Testis (tissue), 3 donors: ENCODE measurements around the gene VCAM1. TPM values are rescaled to one million over a fixed set of nuclear protein-coding genes. Genes with fewer than 3 reads are reported as not detected.

ENCODE experiments used
- DNase-seq: peaks from one replicate; pipeline ENCODE4 v3.0.0-alpha.2; 2019
- H3K27ac ChIP-seq, 2 donors: fragments of 200-600 bp; sonication (generic); one replicate each; pipeline ENCODE4 v1.5.1; 2019
- H3K27me3 ChIP-seq: fragments of 200-600 bp; sonication (generic); one replicate; pipeline ENCODE4 v1.5.1; 2019
- H3K36me3 ChIP-seq: fragments of 200-600 bp; sonication (generic); one replicate; pipeline ENCODE4 v1.5.1; 2017; ENCODE audit warnings: low read depth; ENCODE audit errors: missing control alignments
- H3K4me1 ChIP-seq: fragments of 200-600 bp; sonication (generic); one replicate; pipeline ENCODE4 v1.5.1; 2019
- H3K4me3 ChIP-seq, 2 donors: fragments of 200-600 bp; sonication (generic); one replicate each; pipeline ENCODE4 v1.5.1; 2017 to 2019
- H3K9me3 ChIP-seq: fragments of 200-600 bp; sonication (generic); one replicate; pipeline ENCODE4 v1.5.1; 2017
- POLR2A ChIP-seq: fragments of 450-650 bp; IDR thresholded peaks from one replicate; pipeline ENCODE4 v1.6.1; 2017; ENCODE audit warnings: antibody characterized with exemption, mild to moderate bottlenecking, moderate library complexity
- WGBS, 2 donors: methylation state at CpG; one replicate each; pipeline ENCODE4 v1.1.5; 2018; 5-methylcytosine and 5-hydroxymethylcytosine counted together
- intact Hi-C: fragments of 100-400 bp; cut with DNase I; formaldehyde crosslinking; loops from one replicate; pipeline ENCODE4 v1.15.1; 2023; ENCODE audit warnings: low total_unique reads
- polyA plus RNA-seq: library from polyadenylated mRNA; stranded (reverse); fragments of 350-450 nt; fragmentation: Illumina TruSeq; extraction: RNeasy Lipid Tissue Mini Kit (QIAGEN cat#74804); gene quantifications from one replicate; pipeline ENCODE4 v1.2.3, GENCODE V29; 2014; ENCODE audit warnings: low read depth, low replicate concordance; ENCODE audit not compliant: insufficient read depth
- total RNA-seq, 2 donors: library from RNA; depleted of rRNA; stranded (reverse); fragments of >200 nt; gene quantifications; one replicate each; pipeline ENCODE4 v1.2.3, GENCODE V29; 2016
- TF ChIP-seq, protein P1 (sequence below), 3 experiments: fragments of 450-650 bp in 2 of 3; fragments of 200-600 bp in 1 of 3; sonication (generic) in 1 of 3; IDR thresholded peaks; one replicate each; pipeline ENCODE4 v1.5.1; 2016 to 2019; ENCODE audit warnings: antibody characterized with exemption in 3 of 3, mild to moderate bottlenecking in 2 of 3, moderate library complexity in 1 of 3

Gene VCAM1
- total and polyA plus RNA-seq, 3 donors from 2014 or later = 4.1 to 11.7 (median 8.6) TPM

DNA sequence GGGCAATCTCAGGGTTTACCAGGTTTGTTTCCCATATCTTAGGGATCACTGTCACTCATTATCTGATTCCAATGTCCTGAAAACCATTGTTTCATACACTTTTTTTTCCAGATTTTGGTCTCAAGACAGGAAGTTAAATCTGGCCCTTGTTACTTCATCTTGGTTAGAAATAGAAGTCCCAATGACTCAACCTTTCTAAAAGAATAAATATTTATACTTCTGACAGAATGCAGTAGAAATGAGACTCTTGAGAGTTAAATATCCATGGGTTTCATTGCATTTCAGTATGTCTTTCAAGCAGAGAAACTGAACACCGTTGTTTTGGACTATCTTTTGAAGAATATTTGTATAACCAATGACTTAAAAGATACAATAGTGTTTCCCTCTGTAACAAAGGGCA, 19.8 kb upstream of the VCAM1 start:
- intact Hi-C loops = no loop called here
- H3K27me3 ChIP-seq = no peaks in the 10 kb centered on the region
- DNase-seq = no peak
- no peak overlapping the region for H3K4me3 ChIP-seq
- WGBS, 2 donors = 56 to 62% methylated on average over 1 of the region's 1 CpG
- no peak overlapping the region for H3K27ac ChIP-seq
- H3K4me1 ChIP-seq = no peaks in the 10 kb centered on the region
- no peaks in the 10 kb centered on the region for H3K36me3 ChIP-seq
- no peaks in the 10 kb centered on the region for H3K9me3 ChIP-seq
- TF ChIP-seq POLR2A = no peak
- TF ChIP-seq, protein P1, sequence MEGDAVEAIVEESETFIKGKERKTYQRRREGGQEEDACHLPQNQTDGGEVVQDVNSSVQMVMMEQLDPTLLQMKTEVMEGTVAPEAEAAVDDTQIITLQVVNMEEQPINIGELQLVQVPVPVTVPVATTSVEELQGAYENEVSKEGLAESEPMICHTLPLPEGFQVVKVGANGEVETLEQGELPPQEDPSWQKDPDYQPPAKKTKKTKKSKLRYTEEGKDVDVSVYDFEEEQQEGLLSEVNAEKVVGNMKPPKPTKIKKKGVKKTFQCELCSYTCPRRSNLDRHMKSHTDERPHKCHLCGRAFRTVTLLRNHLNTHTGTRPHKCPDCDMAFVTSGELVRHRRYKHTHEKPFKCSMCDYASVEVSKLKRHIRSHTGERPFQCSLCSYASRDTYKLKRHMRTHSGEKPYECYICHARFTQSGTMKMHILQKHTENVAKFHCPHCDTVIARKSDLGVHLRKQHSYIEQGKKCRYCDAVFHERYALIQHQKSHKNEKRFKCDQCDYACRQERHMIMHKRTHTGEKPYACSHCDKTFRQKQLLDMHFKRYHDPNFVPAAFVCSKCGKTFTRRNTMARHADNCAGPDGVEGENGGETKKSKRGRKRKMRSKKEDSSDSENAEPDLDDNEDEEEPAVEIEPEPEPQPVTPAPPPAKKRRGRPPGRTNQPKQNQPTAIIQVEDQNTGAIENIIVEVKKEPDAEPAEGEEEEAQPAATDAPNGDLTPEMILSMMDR (IDR thresholded peaks at IDR 0.05) = no peak

DNA sequence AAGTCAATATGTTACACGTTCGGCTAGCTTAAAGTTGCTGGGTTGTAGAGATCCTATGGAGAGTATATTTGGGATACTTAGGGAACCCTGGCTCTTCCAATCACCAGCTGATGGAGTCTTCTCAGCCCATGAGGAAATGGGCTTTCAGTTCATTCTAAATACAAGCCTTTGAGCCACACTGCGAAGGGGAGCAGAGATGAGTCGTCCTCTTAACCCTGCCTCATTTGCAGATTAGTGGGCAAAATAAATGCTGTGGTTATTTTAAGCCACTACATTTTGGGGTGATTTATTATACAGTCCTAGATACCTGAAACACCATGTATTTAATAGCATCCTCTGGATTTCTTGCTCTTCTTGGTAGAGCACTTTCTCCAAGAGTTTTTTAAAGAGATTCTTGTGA, 19.0 kb upstream of the VCAM1 start:
- no peak for TF ChIP-seq POLR2A
- TF ChIP-seq, protein P1 (IDR thresholded peaks at IDR 0.05) = no peak

DNA sequence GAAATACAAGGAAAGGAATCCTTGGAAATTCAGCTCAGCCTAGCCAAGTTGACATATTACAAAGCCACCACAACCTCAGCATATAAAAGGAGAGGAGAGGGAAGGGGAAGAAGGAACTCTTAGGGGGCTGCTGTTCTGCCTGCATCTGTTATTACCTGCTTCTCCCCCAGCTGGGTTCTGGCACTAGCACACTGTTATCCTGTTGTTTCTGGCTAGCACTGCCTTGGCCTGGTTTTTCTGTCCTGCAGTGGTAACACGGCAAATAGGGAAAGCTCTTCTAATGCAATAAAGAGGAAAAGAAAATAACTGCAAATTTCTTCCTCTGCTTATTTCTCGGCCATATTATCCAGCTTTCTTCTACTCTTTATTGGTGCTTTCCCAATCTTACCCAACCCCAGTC, 16.5 kb upstream of the VCAM1 start:
- Histone ChIP-seq H3K4me1 (peaks cover 10% of the 10 kb centered on the region), H3K27ac (no peak overlapping the region), H3K36me3 (no peaks in the 10 kb centered on the region), H3K27me3 (no peaks in the 10 kb centered on the region), H3K9me3 (no peaks in the 10 kb centered on the region), H3K4me3 (no peak overlapping the region)
- 45 to 65% methylated on average over 2 of the region's 2 CpGs for WGBS, 2 donors
- no peak for DNase-seq
- no peak for TF ChIP-seq POLR2A
- TF ChIP-seq, protein P1 (IDR thresholded peaks at IDR 0.05) = no peak
- intact Hi-C loops = no loop called here

More for the DNA sequence above, 19.0 kb upstream of the VCAM1 start:
- no peaks in the 10 kb centered on the region for H3K9me3 ChIP-seq
- intact Hi-C loops = no loop called here
- H3K36me3 ChIP-seq = no peaks in the 10 kb centered on the region
- H3K27ac ChIP-seq = no peak overlapping the region
- no peaks in the 10 kb centered on the region for H3K4me1 ChIP-seq
- no peak overlapping the region for H3K4me3 ChIP-seq
- no peak for DNase-seq
- 80% methylated on average over 4 of the region's 4 CpGs for WGBS, 2 donors
- no peaks in the 10 kb centered on the region for H3K27me3 ChIP-seq

DNA sequence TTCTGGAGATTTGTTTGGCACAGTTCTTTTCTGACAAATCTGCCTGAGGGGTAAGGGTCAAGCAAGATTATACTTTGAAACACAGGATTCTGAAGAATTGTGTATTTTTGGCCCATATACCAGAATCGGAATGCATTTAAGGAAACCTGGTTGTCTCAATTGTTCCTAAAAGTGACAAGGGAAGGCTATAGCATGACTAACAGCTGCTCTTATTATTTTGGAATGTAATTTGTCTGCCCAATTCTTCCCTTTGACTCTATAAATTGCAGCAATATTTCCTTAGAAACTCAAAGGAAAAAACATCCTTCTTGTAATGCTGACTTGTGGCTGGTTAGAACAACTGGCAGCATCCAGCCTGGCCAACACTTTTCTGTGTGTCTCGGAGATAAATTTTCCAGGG, 15.8 kb upstream of the VCAM1 start:
- intact Hi-C loops = no loop called here
- WGBS, 2 donors = 74 to 81% methylated on average over 2 of the region's 2 CpGs
- no peak overlapping the region for H3K4me3 ChIP-seq
- H3K36me3 ChIP-seq = no peaks in the 10 kb centered on the region
- no peaks in the 10 kb centered on the region for H3K27me3 ChIP-seq
- H3K9me3 ChIP-seq = no peaks in the 10 kb centered on the region
- H3K27ac ChIP-seq = no peak overlapping the region
- TF ChIP-seq POLR2A = no peak
- TF ChIP-seq, protein P1 (IDR thresholded peaks at IDR 0.05) = no peak
- H3K4me1 ChIP-seq = peaks cover 10% of the 10 kb centered on the region
- no peak for DNase-seq

DNA sequence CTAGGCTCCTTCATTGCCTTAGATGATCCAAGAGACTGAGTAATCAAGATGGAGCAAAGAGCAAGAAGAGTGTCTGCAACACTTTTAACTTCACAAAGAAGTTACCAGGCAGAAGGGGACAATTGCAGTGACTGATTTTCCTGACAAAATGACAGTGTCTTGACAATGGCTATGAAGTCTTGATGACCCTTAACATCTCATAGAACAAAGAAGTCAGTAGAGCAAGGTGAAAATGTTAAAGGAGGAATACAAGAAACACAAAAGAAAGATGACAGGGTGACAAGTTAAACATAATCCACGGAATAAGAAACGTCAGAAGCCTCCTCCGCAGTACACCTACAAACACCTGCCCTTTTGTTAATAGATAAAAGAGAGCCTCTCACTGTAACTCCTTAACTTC, 15.1 kb upstream of the VCAM1 start:
- Histone ChIP-seq H3K4me1 (peaks cover 10% of the 10 kb centered on the region), H3K4me3 (no peak overlapping the region), H3K9me3 (no peaks in the 10 kb centered on the region), H3K36me3 (no peaks in the 10 kb centered on the region), H3K27me3 (no peaks in the 10 kb centered on the region), H3K27ac (no peak overlapping the region)
- intact Hi-C loops = no loop called here
- DNase-seq = no peak
- WGBS, 2 donors = 74 to 84% methylated on average over 3 of the region's 3 CpGs
- TF ChIP-seq, protein P1 (IDR thresholded peaks at IDR 0.05) = no peak
- no peak for TF ChIP-seq POLR2A
